ENCODE results near the gene GTPBP4.
"Not testable (repeated sequence)": the region's sequence is repeated elsewhere in the genome, so short reads cannot be mapped to it uniquely, and the experiment has no call there.

The GTPBP4 gene

DNA sequence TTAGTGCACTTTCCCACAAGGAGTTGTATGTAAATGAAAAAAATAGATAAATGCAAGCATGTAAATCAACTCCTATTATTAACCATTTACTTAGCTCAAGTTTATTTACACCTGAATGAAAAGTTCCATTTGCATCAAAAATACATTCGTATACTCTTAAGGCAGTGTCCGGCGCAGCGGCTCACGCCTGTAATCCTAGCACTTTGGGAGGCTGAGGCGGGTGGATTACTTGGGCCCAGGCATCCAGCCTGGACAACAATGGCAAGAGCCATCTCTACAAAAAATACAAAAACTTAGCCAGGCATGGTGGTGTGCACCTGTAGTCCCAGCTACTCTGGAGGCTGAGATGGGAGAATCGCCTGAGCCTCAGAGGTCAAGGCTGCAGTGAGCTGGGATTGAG lies 41.6 kb downstream of the GTPBP4 start:
- no peak for DNase-seq

- DNase-seq, result no peak
Observed at GRCh38 chr10:1033601-1034000, 45.4 kb downstream of the GTPBP4 start.

GRCh38 chr10:1034758-1035157 lies 46.5 kb downstream of the GTPBP4 start:
- DNase-seq, result peak in 4 of 14 donors; percentile 10 to 48 (median 28)

GRCh38 chr10:1035201-1035600 lies 47.0 kb downstream of the GTPBP4 start:
- peak in 9 of 14 donors; percentile 15 to 62 (median 30) for DNase-seq

DNA sequence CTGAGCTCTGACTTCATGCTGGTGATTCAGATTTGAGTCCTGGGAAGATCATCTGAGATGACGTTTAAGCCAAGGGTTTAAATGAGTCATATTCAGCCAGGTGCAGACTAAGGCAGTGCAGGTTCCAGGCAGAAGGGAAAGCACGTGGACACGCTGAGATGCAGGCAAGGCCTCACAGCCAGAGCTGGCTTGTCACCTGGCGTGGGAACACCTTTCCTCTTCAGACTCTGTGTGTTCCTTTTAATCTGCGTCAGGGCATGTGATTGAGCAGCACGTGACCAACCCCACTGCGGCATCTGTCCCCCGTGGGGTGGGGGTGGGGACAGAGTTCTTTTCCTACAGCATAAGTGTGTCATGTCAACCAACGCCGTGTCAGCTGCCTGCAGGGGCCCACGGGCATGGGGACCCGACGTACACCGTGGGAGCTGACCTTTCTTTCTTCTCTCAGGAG lies 48.1 kb downstream of the GTPBP4 start:
- no peak for DNase-seq

DNA sequence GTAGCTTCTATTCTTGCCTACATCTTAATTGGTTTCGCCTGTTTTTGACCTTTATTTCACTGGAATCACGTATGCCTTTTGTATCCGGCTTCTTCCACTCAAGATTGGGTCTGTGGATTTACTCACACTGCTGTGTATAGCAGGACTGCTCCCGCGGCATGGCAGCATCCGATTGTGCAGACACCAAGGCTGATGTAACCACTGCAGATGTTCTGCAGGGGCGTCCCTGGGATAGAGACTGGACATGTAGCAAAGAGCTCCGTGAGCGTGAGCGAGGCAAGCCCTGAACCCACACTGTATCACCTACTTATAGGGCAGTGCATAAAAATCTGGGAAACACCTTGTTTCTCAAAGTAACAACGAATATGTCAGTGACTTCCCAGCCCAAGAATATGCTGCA lies 48.9 kb downstream of the GTPBP4 start:
- peak in 3 of 14 donors; percentile 5 to 46 (median 26) for DNase-seq

DNA sequence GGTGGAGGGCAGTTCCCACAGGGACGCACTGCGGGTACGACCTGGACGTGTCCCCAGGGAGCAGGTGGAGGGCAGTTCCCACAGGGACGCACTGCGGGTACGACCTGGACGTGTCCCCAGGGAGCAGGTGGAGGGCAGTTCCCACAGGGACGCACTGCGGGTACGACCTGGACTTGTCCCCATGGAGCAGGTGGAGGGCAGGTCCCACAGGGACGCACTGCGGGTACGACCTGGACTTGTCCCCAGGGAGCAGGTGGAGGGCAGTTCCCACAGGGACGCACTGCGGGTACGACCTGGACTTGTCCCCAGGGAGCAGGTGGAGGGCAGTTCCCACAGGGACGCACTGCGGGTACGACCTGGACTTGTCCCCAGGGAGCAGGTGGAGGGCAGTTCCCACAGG lies 50.5 kb downstream of the GTPBP4 start:
- not testable (repeated sequence) for DNase-seq

DNA sequence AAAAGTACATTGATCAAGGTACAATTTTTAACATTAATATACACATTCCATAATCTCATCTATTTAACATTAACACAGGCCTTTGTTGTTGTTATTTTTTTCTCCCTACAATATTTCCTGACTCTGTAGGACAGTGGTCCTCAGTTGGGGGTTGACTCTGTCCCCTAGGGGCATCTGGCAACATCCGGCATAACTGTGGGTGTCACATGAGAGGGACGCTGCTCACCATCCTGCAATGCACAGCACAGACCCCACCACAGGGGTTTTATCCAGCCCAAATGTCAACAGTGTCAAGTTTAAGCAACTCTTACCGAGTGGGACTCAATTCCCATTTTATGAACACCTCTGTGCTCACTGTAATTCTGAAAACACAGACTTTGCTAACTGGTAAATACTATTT lies 51.9 kb downstream of the GTPBP4 start:
- DNase-seq, result no peak

GRCh38 chr10:1041514-1041913 lies 53.3 kb downstream of the GTPBP4 start:
- no peak for DNase-seq

DNA sequence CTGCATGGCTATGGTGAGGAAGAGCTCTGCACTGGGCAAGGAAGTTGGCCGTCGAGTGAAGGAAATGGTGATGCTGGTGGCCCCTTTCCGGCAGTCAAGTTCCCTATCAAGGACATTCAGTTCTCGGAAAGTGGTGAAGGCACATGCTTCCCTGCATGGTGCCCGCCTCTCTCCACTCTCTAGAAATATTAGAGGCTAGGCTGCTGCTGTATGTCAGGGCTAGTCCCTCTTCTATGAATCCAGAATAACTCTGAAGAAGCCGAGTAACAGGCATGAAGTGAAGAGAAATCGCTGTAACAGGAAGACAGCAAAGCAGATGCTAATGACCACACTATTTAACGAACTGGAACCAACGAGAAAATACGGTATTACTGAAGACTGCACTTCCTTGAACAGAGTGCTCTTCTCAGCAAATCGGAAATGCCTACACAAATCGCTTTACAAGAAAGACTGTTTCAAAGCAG lies 55.3 kb downstream of the GTPBP4 start:
- DNase-seq, result peak in 7 of 14 donors; percentile 5 to 24 (median 21)

- DNase-seq, result no peak
Observed at GRCh38 chr10:1044146-1044545, 55.9 kb downstream of the GTPBP4 start.

DNA sequence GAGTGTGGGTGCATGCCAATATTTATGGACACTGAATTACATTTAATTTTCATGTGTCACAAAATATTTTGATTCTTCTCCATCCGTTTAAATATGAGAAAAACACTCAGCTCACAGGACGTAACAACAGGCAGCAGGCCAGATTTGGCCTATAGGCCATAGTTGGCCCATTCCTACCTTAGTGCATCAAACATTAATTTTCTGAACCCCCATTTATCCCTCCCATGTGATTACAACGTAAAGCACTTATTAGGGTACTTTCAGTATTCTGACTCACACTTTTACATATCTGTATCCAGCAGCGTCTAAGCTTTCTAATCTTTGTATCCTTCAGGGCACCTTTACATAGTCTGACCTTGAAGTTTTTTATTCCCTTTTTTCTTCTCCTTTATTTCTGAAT lies 56.7 kb downstream of the GTPBP4 start:
- no peak for DNase-seq

GRCh38 chr10:1045415-1045814 lies 57.2 kb downstream of the GTPBP4 start:
- DNase-seq, result no peak

DNA sequence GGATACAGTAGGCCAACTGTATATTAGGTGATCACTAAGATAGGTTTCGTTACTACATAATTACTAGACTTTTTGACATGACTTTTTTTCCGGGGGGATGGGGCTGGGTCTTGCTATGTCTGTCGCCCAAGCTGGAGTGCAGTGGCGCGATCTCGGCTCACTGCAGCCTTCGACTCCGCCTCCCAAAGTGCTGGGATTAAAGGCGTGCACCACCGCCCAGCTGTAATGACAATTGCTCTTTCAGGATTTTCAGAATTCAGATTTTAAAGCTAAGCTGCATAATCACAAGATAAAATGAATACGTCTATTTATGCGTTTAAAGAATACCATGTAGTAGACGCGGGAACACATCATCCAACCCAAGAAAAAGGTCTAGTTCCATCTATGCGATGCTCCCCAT lies 59.7 kb downstream of the GTPBP4 start:
- DNase-seq, result no peak

DNA sequence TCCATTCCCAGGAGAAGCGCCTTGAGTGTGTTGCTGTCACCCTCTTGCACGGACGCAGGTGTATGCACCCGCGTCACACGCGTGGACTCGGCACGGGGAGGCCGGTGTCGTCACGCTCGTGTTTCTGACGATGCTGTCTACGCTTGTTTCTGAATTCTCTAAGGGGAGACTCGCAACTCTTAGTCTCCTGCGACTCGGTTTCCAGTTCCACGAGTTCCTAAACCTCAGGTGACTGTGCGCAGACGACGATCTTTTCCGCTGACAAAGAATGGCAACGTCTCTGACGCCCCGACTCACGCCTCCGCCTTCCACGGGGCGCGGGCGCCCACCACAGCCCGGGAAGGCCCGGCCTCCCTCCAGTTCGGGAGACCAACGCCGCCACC lies 60.1 kb downstream of the GTPBP4 start:
- DNase-seq, result peak in 1 of 14 donors; percentile 65

DNA sequence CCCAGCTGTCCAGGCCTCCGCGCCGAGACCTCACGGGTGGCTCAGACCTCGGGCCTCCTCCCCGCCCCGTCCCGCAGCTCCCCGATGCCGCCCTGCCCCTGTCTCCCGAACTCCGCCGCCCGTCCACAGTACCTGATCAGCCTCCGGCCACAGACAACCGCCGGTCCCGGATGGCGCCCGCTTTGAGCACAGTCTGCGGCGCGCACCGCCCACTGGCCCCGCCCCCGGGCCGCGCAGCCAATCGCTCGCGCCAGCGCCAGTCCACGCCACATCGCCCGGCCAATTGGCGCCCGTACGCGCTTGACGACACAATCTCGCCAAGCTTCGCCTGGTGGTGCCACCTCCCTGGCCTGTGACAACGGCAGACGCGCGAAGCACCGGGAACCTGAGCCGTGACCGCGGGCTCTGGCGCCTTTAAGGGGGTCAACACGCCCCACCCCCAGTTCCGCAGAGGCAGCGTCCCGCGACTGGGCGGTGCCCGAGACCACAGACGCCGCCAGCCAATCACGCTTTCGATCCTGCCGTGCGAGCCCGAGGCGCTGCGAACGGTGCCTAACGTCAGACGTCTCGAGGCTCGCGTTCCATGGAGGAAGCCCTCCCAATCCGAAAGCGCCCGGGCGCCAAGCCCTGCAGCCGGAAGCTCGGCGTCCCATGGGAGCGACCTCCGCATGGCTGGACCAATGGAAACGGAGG lies 60.6 kb downstream of the GTPBP4 start, which contains the start of gene IDI1:
IDI1 (minus strand) TSS at position 388 of the 693 bp plus-strand sequence; CDS start at position 272, 116 bp downstream.
- DNase-seq, result peak; percentile 87 to 100 (median 99)

GRCh38 chr10:1049425-1049958 lies 61.3 kb downstream of the GTPBP4 start:
- peak in 1 of 14 donors; percentile 63 for DNase-seq

DNA sequence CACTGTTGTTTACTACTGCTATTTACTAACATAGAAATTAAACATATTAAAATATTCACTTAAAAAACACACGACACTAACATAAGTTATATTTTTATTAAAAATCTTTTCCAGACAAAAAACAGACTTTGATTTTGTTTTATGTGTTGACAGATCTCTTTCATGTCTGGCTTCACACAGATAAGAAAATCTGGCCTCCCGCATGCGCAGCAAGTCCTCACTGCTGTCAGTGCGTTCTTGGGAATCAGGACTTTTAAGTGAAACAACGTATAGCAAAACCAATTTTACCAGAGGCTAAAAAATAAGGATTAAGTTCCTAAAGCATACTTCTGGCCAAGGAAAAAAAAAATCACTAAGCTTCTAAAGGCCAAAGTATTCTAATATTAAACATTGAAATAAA lies 61.9 kb downstream of the GTPBP4 start:
- DNase-seq, result no peak

DNA sequence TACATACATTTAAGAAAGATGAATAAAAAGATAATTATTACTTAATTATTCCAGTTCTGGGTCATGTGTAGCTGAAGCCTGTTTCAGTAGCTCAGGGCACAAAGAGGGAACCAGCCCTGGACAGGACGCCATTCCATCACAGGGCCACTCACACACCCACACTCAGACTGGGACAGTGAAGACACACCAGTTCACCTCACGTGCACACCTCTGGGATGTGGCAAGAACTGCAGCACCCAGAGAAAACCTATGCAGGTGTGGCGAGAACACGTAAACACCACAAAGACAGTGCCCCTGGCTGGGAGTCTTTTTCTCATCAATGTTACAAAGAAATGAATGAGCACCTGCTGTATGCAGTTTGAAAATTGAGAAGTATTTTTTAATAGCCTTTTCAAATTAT lies 62.3 kb downstream of the GTPBP4 start:
- no peak for DNase-seq

- no peak for DNase-seq
Observed at GRCh38 chr10:1054684-1055083, 66.5 kb downstream of the GTPBP4 start.

GRCh38 chr10:1056326-1057105 lies 68.3 kb downstream of the GTPBP4 start, which contains the start of gene WDR37:
Gene WDR37, plus strand, starts transcription at chr10:1056385. Its CDS starts 15,771 bp downstream, at chr10:1072156.
- peak; percentile 27 to 89 (median 74) for DNase-seq

DNA sequence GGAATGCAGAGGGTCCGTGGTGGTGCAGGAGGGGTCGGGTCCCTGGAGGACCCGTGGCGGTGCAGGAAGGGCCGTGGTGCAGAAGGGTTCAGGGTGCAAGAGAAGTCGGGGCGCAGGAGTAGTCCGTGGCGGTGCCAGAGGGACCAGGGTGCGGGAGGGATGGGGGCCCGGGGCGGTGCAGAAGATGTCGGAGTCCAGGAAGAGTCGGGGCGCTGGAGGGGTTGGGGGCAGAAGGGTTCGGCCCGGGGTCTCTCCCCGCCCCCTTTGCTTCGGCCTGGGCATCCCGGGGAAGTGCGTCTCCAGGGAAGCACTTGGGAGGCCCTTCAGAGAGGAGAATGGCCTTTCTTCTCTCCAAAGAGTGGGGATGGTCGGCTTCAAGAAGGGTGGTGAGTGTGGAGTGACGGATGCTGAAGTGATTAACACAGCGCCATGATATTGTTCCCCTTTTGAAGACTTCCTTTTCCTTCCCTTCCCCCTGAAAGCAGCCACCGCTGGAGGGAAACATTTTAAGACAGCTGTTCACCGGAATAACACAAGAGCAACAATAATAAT lies 68.9 kb downstream of the GTPBP4 start:
- DNase-seq, result no peak

DNA sequence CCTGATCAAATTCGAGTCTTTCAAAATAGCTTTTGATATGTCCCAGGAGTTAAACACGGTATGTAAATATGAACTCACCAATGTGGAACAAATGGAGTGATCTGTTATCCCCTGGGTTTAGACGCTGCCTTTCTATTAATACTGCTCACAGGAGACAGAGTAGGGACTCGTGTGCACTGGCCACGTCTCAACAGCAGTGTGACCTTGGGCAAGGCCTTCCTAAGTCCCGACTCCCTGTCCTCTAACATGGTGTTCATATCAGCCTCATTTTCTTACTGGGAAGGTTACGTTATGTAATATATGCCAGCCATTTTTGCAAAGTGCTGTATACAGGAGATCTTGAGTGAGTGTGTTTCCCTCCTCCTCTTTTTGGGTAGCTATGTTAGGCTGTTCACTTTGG lies 69.8 kb downstream of the GTPBP4 start:
- DNase-seq, result no peak
